Measurements from ENCODE around the gene FCHSD2.
"Not testable (repeated sequence)": the region's sequence is repeated elsewhere in the genome, so short reads cannot be mapped to it uniquely, and the experiment has no call there.

Gene FCHSD2

DNA sequence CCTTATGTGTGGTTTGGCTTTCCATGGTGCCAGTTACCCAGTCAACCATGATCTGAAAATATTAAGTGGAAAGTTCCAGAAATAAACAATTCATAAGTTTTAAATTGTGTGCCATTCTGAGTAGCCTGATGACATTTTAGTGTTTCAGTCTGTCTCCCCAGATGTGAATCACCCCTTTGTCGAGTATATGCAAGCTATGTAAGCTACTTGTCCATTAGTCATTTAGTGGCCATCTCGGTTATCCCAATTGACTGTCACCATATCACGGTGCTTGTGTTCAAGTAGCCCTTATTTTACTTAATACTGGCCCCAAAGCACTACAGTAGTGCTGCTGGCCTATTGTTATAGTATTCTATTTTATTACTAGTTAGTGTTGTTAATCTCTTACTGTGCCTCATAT, 283.0 kb downstream of the FCHSD2 start:
- H3K4me3 ChIP-seq (ENCODE audit: insufficient read length, low read depth), result no peak overlapping the region
- H3K27me3 ChIP-seq (ENCODE audit: insufficient read depth, insufficient read length), result no peaks in the 10 kb centered on the region
- no peaks in the 10 kb centered on the region for H3K4me1 ChIP-seq (ENCODE audit: insufficient read depth, insufficient read length)
- no peak for DNase-seq (ENCODE audit: low read depth, low spot score)
- no peak overlapping the region for H3K9ac ChIP-seq (ENCODE audit: insufficient read length, low read depth)
- TF ChIP-seq ZNF274 (IDR thresholded peaks at IDR 0.05; ENCODE audit: low read depth, low read length) (no peak), YY1 (IDR thresholded peaks at IDR 0.05; ENCODE audit: insufficient read depth, insufficient read length) (no peak), SUZ12 (IDR thresholded peaks at IDR 0.05; ENCODE audit: extremely low read depth, insufficient read depth, insufficient read length) (no peak)
- no peaks in the 10 kb centered on the region for H3K9me3 ChIP-seq (ENCODE audit: insufficient read depth, low read length)
- no peaks in the 10 kb centered on the region for H3K36me3 ChIP-seq (ENCODE audit: insufficient read depth, insufficient read length, low read length)

- H3K9ac ChIP-seq (ENCODE audit: insufficient read length, low read depth); H3K27me3 ChIP-seq (ENCODE audit: insufficient read depth, insufficient read length); H3K9me3 ChIP-seq (ENCODE audit: insufficient read depth, low read length); H3K4me3 ChIP-seq (ENCODE audit: insufficient read length, low read depth); DNase-seq (ENCODE audit: low read depth, low spot score); H3K4me1 ChIP-seq (ENCODE audit: insufficient read depth, insufficient read length); H3K36me3 ChIP-seq (ENCODE audit: insufficient read depth, insufficient read length, low read length): not testable (repeated sequence)
These were observed 283.9 kb downstream of the FCHSD2 start for GRCh38 chr11:72858267-72858666.

DNA sequence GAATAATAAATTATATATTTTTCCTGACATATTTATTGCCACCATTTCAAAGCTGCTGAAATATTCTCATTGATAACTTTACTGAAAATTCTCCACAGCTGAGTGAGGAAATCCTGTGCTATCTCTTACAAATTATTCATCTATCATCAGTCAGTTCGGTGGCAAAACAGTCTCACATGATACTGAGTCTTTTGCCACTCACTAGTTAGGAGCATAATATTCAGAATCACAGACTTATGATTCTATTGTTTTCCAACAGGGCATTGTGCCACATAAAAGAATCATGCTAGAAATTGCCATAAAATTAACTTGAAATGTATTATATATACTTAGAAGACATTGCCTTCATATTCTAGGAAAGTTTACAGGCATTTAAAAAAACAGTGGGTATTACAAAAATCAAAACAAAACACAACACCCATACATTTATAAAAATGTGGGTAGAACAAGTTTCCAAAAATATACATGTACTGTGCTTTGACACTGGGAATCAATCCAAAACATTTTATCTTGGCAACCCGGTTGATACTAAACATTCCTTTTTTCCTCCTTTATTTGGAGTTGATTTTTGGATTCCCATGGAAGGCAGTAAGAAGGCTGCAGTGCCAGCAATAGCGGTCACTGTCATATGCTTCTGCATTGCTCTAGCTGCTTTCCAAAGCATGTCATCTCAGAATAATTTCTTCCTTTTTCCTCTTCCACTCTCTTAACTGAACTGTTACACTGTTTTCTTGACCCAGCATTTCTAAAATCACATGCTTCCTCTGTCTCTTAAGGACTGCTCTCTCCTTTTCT, 285.4 kb downstream of the FCHSD2 start:
- TF ChIP-seq ZNF274 (IDR thresholded peaks at IDR 0.05; ENCODE audit: low read depth, low read length) (no peak), YY1 (IDR thresholded peaks at IDR 0.05; ENCODE audit: insufficient read depth, insufficient read length) (no peak), SUZ12 (IDR thresholded peaks at IDR 0.05; ENCODE audit: extremely low read depth, insufficient read depth, insufficient read length) (no peak)
- H3K4me3 ChIP-seq (ENCODE audit: insufficient read length, low read depth), result no peak overlapping the region
- H3K9me3 ChIP-seq (ENCODE audit: insufficient read depth, low read length), result no peaks in the 10 kb centered on the region
- no peak for DNase-seq (ENCODE audit: low read depth, low spot score)
- no peaks in the 10 kb centered on the region for H3K4me1 ChIP-seq (ENCODE audit: insufficient read depth, insufficient read length)
- H3K36me3 ChIP-seq (ENCODE audit: insufficient read depth, insufficient read length, low read length), result no peaks in the 10 kb centered on the region
- no peaks in the 10 kb centered on the region for H3K27me3 ChIP-seq (ENCODE audit: insufficient read depth, insufficient read length)
- H3K9ac ChIP-seq (ENCODE audit: insufficient read length, low read depth), result no peak overlapping the region

DNA sequence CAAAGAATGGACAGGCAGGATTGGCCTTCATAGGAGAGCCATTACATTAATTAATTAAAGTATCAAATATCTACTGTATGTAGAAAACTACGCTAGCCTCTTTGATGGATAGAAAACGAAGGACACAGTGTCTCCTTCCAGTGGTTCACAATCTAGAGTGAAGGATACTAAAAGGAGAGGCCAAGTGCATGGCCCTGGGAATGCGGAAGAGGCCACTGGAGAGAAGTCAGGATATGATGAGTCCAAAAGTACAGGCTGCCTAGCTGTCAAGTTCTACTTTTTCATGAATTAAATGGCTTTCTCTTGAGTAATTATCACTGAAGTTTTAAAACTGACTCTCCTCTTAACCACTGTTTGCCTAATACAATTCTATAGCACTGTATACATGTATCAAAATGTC, 286.1 kb downstream of the FCHSD2 start:
- no peaks in the 10 kb centered on the region for H3K36me3 ChIP-seq (ENCODE audit: insufficient read depth, insufficient read length, low read length)
- no peaks in the 10 kb centered on the region for H3K27me3 ChIP-seq (ENCODE audit: insufficient read depth, insufficient read length)
- no peak for DNase-seq (ENCODE audit: low read depth, low spot score)
- no peak overlapping the region for H3K9ac ChIP-seq (ENCODE audit: insufficient read length, low read depth)
- TF ChIP-seq SUZ12 (IDR thresholded peaks at IDR 0.05; ENCODE audit: extremely low read depth, insufficient read depth, insufficient read length), result no peak
- no peak for TF ChIP-seq ZNF274 (IDR thresholded peaks at IDR 0.05; ENCODE audit: low read depth, low read length)
- no peak for TF ChIP-seq YY1 (IDR thresholded peaks at IDR 0.05; ENCODE audit: insufficient read depth, insufficient read length)
- no peaks in the 10 kb centered on the region for H3K4me1 ChIP-seq (ENCODE audit: insufficient read depth, insufficient read length)
- H3K4me3 ChIP-seq (ENCODE audit: insufficient read length, low read depth), result no peak overlapping the region
- H3K9me3 ChIP-seq (ENCODE audit: insufficient read depth, low read length), result no peaks in the 10 kb centered on the region

DNA sequence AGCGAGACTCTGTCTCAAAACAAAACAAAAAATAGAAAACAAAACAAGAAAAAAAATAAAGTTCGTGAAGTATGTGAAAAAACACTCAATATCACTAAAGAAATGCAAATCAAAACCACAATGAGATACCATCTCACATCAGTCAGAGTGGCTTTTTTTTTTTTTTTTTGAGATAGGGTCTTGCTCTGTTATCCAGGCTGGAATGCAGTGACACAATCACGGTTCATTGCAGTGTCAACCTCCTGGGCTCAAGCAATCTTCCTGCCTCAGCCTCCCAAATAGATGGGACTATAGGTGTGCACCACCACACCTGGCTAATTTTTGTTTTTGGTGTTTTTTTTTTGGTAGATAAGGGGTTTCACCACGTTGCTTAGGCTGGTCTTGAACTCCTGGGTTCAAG, 290.4 kb downstream of the FCHSD2 start:
- TF ChIP-seq YY1 (IDR thresholded peaks at IDR 0.05; ENCODE audit: insufficient read depth, insufficient read length) (no peak), SUZ12 (IDR thresholded peaks at IDR 0.05; ENCODE audit: extremely low read depth, insufficient read depth, insufficient read length) (no peak), ZNF274 (IDR thresholded peaks at IDR 0.05; ENCODE audit: low read depth, low read length) (no peak)
- no peaks in the 10 kb centered on the region for H3K27me3 ChIP-seq (ENCODE audit: insufficient read depth, insufficient read length)
- H3K36me3 ChIP-seq (ENCODE audit: insufficient read depth, insufficient read length, low read length), result no peaks in the 10 kb centered on the region
- DNase-seq (ENCODE audit: low read depth, low spot score), result no peak
- H3K4me1 ChIP-seq (ENCODE audit: insufficient read depth, insufficient read length), result no peaks in the 10 kb centered on the region
- no peaks in the 10 kb centered on the region for H3K9me3 ChIP-seq (ENCODE audit: insufficient read depth, low read length)
- no peak overlapping the region for H3K4me3 ChIP-seq (ENCODE audit: insufficient read length, low read depth)
- H3K9ac ChIP-seq (ENCODE audit: insufficient read length, low read depth), result no peak overlapping the region

DNA sequence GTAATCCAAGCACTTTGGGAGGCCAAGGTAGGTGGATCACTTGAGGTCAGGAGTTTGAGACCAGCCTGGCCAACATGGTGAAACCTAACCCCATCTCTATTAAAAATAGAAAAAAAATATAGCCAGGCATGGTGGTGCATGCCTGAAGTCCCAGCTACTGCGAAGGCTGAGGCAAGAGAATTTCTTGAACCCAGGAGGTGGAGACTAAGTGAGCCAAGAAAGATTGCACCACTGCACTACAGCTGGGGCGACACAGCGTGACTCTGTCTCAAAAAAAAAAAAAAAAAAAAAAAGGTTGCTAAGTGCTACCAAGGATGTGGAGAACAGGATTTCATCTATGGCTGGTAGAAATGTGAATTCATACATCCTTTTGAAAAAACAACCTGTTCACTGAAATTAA, 291.3 kb downstream of the FCHSD2 start:
- Histone ChIP-seq H3K4me1 (ENCODE audit: insufficient read depth, insufficient read length) (no peaks in the 10 kb centered on the region), H3K9me3 (ENCODE audit: insufficient read depth, low read length) (no peaks in the 10 kb centered on the region), H3K9ac (ENCODE audit: insufficient read length, low read depth) (no peak overlapping the region), H3K4me3 (ENCODE audit: insufficient read length, low read depth) (no peak overlapping the region), H3K36me3 (ENCODE audit: insufficient read depth, insufficient read length, low read length) (no peaks in the 10 kb centered on the region), H3K27me3 (ENCODE audit: insufficient read depth, insufficient read length) (no peaks in the 10 kb centered on the region)
- no peak for DNase-seq (ENCODE audit: low read depth, low spot score)
- TF ChIP-seq YY1 (IDR thresholded peaks at IDR 0.05; ENCODE audit: insufficient read depth, insufficient read length), result no peak
- no peak for TF ChIP-seq ZNF274 (IDR thresholded peaks at IDR 0.05; ENCODE audit: low read depth, low read length)
- TF ChIP-seq SUZ12 (IDR thresholded peaks at IDR 0.05; ENCODE audit: extremely low read depth, insufficient read depth, insufficient read length), result no peak

DNA sequence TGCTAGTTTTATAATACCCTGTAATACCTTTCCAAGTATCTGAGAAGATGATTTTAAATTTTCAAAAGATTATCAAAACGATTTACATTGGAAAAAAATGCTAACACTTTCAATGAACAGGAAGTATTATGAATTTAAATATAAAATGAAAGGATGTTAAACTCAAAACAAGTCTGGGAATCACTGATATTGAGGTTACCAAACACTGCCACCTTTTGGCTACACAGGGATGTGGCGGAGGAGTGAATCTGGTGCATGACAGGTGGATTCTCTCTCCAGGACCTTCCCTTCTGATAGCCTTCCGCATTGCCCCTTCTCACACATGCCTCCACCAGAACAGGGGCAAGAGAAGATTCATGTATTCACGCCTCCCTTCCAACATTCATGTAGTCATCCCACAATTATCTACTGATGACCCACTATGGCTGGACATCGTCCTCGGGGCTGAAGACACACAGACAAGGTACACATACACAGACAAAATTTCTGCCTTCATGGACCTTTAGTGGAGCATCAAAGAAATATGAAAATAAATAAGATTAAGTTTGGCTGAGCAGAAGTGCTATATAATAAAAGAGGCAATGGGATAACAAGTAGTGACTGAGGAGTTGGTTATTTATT, 293.2 kb downstream of the FCHSD2 start:
- Histone ChIP-seq H3K4me3 (ENCODE audit: insufficient read length, low read depth) (no peak overlapping the region), H3K9me3 (ENCODE audit: insufficient read depth, low read length) (no peaks in the 10 kb centered on the region), H3K36me3 (ENCODE audit: insufficient read depth, insufficient read length, low read length) (no peaks in the 10 kb centered on the region), H3K27me3 (ENCODE audit: insufficient read depth, insufficient read length) (no peaks in the 10 kb centered on the region), H3K9ac (ENCODE audit: insufficient read length, low read depth) (no peak overlapping the region), H3K4me1 (ENCODE audit: insufficient read depth, insufficient read length) (no peaks in the 10 kb centered on the region)
- DNase-seq (ENCODE audit: low read depth, low spot score), result peak; percentile 22
- no peak for TF ChIP-seq SUZ12 (IDR thresholded peaks at IDR 0.05; ENCODE audit: extremely low read depth, insufficient read depth, insufficient read length)
- no peak for TF ChIP-seq ZNF274 (IDR thresholded peaks at IDR 0.05; ENCODE audit: low read depth, low read length)
- TF ChIP-seq YY1 (IDR thresholded peaks at IDR 0.05; ENCODE audit: insufficient read depth, insufficient read length), result no peak

Measured in NT2/D1 (cell line).